GM13976 (cell line): Measurements from ENCODE around the gene ORC3.

ENCODE experiments used
- DNase-seq: peaks from one replicate; pipeline ENCODE4 v3.0.0; 2012; ENCODE audit warnings: low spot score
- CTCF ChIP-seq: IDR thresholded peaks from 2 replicates; pipeline ENCODE4 v1.5.1; 2012; ENCODE audit warnings: borderline replicate concordance, mild to moderate bottlenecking; ENCODE audit not compliant: insufficient read depth; ENCODE audit errors: extremely low read depth, missing control alignments, control extremely low read depth
- in situ Hi-C: fragments of 300-500 bp; cut with MboI; formaldehyde crosslinking; loops from one replicate; pipeline ENCODE4 v1.12.0; 2022; ENCODE audit warnings: low sequenced_read_pairs, mixed read lengths, inconsistent platforms; ENCODE audit not compliant: unreplicated experiment

ORC3 gene

GRCh38 chr6:87669051-87669450 lies 79.1 kb downstream of the ORC3 start:
- in situ Hi-C loops, result no loop called here
- no peak for TF ChIP-seq CTCF
- peak; percentile 32 for DNase-seq

- no peak for DNase-seq
- in situ Hi-C loops, result no loop called here
- no peak for TF ChIP-seq CTCF
These were observed 80.8 kb downstream of the ORC3 start for GRCh38 chr6:87670707-87671106.

- DNase-seq, result no peak
- no peak for TF ChIP-seq CTCF
- in situ Hi-C loops, result no loop called here
These were observed 81.7 kb downstream of the ORC3 start for GRCh38 chr6:87671555-87672029.

GRCh38 chr6:87672641-87673040 lies 82.7 kb downstream of the ORC3 start:
- no peak for TF ChIP-seq CTCF
- DNase-seq, result no peak
- in situ Hi-C loops, result no loop called here

GRCh38 chr6:87673237-87673636 lies 83.3 kb downstream of the ORC3 start:
- in situ Hi-C loops, result no loop called here
- TF ChIP-seq CTCF, result no peak

GRCh38 chr6:87674290-87674689 lies 84.4 kb downstream of the ORC3 start:
- in situ Hi-C loops, result no loop called here
- DNase-seq, result no peak
- TF ChIP-seq CTCF, result no peak

More at GRCh38 chr6:87673237-87673636, 83.3 kb downstream of the ORC3 start:
- no peak for DNase-seq

GRCh38 chr6:87675004-87675681 lies 85.2 kb downstream of the ORC3 start:
- no peak for DNase-seq
- TF ChIP-seq CTCF, result no peak
- in situ Hi-C loops, result no loop called here
